ENCODE results near the gene NELL1.
A peak's percentile ranks its signal among the peaks of the same experiment; 100 is the strongest.

Gene NELL1

GRCh38 chr11:21520244-21520643 is 850.9 kb downstream of the NELL1 start:
- no peak for DNase-seq

GRCh38 chr11:21529187-21529586 is 859.8 kb downstream of the NELL1 start:
- DNase-seq: no peak

DNA sequence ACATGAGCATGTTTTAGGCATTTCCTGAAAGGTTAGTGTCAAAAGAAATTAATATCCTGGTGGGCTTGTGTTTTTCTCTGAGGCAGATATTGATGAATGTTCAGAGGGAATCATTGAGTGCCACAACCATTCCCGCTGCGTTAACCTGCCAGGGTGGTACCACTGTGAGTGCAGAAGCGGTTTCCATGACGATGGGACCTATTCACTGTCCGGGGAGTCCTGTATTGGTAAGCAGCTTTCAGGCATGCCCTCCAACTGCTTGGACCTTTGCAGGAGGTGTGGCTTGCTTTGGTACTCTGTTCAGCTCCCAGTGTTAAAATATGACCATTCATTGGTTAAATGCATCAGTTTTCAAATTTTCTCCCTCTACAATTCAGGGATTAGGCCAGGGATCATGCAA is 864.9 kb downstream of the NELL1 start:
- no peak for DNase-seq

DNA sequence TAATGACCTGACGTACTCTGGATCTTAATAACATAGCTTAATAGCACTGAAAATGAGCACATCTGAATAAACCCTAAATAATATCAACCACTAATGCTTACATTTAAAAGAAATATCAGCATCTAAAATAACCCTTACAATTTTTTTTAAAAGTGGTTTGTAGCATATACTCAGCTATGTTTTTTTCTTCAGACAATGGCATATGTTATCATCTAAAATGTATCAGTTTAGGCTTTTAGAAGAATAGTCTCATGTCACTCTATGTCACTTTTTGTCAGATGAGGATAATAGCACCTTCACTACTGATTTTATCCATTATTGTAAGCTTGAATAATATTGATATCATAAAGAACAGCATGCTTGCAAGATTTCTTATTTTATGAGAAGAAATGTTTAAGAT is 868.6 kb downstream of the NELL1 start:
- DNase-seq: no peak

DNA sequence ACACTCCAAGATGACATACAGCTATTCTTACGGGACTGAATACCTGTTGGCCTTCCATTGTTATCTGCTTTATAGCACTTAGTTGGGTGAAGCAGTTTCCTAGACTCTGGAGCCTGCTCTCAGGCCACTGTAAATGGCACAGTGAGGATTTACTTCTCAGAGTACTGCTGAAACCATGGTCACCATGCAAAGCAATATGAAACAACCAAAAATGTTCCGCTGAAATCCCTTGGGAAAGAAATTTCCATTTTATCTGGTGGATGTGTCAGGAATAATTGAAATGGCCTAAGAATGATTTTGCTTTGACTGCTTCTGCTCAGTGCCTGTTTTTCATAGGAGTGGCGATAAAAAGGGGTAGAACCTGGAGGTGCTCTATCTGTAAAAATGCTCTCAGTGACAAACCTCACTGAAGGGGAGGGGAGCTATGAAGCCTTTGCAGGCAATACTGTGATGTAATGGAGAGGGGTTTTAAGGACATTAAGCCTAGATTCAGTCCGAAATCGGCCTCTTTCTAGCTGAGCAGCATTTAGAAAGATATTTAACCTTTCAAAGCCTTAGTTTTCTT is 871.9 kb downstream of the NELL1 start:
- no peak for DNase-seq

GRCh38 chr11:21543901-21544300 is 874.5 kb downstream of the NELL1 start:
- DNase-seq: no peak

DNA sequence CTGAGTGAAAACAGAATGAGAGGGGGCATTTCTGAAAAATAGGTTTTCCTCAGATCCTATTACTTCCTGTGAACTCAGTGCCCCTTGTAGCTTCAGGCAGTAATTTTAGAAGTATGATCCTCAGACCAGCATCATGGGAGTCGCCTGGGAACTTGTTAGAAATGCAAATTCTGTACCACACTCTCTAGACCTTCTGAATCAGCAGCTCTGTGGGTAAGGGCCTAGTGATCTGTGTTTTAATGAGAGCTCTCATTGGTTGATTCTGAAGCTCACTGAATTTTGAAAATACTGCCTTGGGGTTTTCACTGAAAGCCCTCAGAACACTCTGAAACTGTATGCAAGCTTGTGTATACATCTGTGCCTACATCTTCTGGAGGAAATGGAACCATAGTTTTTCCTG is 876.3 kb downstream of the NELL1 start:
- DNase-seq: no peak

- no peak for DNase-seq
Measured at GRCh38 chr11:21546703-21547102, 877.3 kb downstream of the NELL1 start.

DNA sequence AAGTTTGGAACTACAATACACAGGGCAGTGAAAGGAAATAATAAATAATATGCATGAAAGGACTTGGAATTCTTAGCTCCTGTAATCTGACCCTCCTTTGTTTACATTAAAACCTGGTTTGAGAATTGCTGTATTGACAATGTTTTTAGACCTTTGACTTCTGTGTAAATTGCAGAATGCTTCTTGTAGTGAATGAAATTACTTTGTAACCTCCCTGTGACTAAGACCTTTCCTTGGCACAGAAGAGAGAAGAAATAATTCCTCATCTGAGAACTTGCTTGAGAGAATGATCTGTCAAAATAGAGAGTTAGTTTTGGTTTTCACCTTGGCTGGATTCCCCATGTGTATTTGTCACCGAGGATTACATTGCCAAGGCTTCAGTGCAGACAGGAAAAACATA is 883.5 kb downstream of the NELL1 start:
- no peak for DNase-seq

GRCh38 chr11:21553795-21554194 is 884.4 kb downstream of the NELL1 start:
- DNase-seq: no peak

DNA sequence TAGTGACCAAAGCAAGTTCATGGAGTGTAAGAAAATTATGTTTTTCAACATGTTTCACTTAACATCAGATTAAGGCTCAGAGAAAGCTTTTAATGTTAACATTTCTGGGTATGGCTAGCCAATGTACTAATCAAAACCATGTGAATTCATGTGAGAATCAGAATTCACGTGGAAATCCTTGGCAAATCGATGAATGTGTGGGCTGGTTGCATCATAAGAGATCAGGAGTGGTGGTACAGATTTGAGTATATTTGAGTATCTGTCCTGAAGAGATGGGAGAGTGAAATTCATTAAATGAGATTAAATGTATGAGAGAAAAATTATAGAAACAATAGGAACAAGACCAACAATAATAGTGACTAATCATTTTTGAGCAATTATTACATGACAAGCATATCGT is 884.9 kb downstream of the NELL1 start:
- DNase-seq: no peak

DNA sequence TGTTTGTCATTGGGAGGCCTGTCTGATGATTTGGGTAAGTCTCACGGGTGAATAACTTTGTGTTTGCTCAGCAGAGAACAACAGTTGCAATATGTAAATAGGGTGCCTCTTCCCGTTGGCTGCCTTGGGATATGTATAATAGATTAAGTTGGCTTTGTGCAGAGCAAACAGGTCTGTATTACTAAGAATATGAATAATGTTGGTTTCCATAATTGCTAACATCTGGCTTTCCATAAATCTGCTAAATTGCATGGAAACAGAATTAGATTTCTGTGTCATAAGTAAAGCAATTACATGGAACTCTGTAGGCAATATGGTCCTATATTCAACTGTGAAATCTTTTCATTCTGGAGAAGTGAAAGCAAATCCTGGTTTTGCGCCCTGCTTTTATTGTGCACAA is 887.5 kb downstream of the NELL1 start:
- DNase-seq: no peak

DNA sequence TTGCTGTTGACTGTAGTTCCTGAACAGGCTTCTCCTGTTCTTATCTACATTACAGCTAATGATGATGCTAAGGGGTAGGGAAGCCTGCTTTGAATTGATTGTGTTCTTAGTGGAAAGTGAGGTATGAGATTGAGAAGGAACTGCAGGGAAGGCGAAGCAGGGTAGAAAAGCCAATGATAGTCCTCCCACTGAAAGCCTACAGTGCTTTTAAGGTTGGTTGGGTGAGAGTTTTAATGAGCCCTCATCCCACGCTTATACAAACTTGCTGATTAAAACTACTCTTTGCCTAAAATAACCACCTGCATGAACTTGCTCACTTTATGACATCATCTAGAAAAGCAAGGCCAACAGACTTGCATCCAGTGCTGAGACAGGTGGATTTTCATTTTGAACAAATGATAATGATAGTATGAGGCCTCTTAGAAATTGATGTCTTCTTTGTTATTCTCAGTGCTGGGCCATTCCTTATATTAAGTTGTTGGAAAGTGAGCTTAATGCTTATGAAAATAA is 891.1 kb downstream of the NELL1 start:
- DNase-seq: no peak

DNA sequence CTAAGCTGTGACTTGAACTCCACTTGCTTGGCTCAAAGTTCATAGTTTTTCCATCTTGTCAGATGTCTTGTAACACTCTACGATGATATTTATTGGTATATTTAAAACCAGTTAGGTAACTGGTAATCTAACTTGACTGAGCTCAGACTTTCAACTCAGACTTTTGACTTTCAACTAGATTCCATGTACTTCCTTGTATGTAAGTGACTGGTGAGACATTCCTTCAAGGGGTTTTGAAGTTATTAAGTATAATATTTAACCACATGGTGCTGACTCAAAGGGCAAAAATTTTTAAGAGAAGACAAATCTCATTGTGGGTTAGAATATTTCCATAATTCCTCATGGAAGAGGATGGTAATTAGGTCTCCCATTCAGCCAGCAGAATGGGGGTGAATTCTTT is 892.2 kb downstream of the NELL1 start:
- DNase-seq: no peak

DNA sequence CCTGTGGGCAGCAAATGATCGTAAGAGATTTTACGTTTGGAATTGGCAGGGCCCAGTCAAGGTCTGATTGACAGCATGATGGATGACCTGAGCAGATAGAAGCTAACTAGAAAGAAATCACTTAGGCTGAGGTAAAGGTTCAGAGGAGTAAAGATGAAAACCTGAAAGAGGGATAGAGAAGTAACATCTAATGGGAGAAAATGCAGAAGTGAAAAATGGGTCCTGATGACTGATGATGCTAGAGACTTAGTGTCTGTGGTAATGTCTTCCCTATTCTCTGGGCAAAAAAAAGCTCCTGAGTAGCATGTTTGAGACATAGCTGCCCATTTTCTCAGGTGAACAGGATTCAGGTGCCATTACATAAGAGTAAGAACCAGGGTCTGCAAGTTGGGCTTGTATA is 894.7 kb downstream of the NELL1 start:
- no peak for DNase-seq

GRCh38 chr11:21564833-21565682 is 895.7 kb downstream of the NELL1 start:
- DNase-seq: no peak

DNA sequence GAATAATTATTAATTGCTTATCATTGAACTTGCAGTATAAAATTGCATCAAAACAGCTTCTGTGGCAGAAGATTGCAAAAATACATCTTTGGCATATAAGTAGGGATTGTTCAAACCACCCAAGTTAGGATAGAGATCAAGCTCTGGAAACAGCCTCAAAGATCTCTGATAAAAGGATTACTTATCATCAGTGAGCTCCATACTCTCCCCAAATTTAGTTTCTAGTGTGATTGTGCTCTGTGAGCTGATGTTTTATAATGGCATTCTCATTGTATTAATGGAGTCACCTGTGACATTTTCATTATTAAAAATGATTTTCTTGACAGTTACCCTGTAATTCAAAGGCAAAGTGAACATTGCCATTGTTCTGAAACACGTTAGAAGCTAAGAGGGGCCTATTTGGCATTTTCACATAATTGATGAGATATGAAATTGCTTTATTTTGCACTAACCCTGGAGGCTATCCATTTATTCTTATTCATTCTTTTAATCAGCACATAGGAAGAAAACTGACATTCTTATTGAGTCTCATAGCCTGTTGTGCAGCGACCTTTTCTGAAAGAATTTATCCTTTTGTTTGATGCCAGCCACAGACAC is 897.2 kb downstream of the NELL1 start:
- no peak for DNase-seq

GRCh38 chr11:21567645-21568290 is 898.4 kb downstream of the NELL1 start:
- DNase-seq: no peak

GRCh38 chr11:21572210-21572609 is 902.8 kb downstream of the NELL1 start:
- no peak for DNase-seq

DNA sequence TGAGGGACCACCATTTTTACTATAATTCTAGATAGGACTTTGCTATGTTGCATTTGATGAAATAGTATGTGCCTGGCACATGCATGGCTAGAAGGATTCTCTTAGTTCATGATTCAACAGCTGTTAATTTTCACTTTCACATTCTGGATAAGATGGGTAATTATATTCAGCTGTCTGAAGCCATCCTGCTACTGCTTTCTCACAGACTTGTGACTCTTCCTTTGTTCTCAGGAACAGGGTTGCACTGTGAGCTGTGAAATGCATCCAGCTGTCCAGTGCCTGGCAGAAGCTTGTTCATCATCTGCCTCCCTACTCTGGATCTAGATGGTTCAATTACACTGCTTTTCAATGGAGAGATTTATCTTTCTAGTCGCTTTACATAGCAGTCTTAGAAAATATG is 913.4 kb downstream of the NELL1 start:
- DNase-seq: peak; percentile 51

GRCh38 chr11:21588754-21589153 is 919.4 kb downstream of the NELL1 start:
- no peak for DNase-seq

GRCh38 chr11:21602699-21603098 is 933.3 kb downstream of the NELL1 start:
- DNase-seq: no peak

- DNase-seq: no peak
Measured at GRCh38 chr11:21603886-21604285, 934.5 kb downstream of the NELL1 start.

DNA sequence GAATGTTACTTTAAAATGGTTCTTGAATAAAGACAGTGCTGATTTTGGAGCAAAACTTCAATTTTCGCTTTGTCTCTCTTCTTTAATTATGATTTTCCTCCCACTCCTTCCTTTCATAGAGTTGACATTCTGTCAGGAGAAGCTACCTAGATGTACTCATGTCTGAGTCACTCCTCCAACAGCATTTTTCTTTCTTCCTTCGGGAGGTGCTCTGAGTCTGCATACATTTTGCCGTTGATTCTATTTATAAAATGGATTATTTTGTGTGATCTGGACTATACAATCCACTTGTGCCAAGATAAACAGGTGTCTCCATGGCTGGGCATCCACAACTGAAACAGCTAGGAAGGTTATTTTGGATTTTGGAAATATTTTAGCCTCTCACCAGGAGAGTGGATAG is 935.2 kb downstream of the NELL1 start:
- no peak for DNase-seq

Measured in right hindlimb (tissue), 1 donor.